NCI-H2029 (cell line): ENCODE results near the gene NCAPH2.
"Not testable (repeated sequence)": the region's sequence is repeated elsewhere in the genome, so short reads cannot be mapped to it uniquely, and the experiment has no call there.

Source experiments
- DNase-seq: peaks from one replicate; lab custom pipeline; 2025; lab: John Stamatoyannopoulos, UW

Gene NCAPH2

DNA sequence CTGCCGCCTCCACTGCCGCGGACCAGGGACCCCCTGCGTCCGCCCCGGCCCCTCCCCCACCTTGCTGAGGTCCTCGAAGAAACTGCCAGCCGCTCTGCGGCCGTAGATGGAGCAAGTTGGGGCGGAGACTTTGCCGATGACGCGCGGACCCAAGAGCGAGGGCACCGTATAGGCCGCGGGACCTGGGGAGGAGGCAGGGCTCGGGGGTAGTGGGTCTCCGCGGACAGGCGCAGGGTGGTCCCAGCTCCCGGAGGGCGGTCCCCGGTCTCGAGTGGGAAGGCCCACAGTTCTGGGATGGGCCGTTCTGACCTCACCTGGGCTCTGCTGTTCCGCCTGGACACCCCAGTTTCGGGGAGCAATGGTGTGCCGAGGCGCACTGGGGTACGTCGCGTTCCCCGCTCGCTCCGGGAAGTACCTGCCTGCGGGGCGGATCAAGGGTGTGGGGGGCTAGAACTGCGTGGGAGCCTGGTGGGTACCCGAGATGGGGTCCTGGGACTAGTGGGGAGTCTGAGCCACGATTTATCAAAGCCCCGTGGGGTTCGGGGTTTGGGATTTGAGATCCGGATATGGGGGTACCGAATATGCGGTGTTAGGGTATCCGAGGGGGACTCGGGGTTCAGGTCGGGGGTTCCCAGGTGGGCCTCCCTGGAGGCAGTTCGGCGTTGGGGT is 23.0 kb downstream of the NCAPH2 start:
- no peak for DNase-seq

DNA sequence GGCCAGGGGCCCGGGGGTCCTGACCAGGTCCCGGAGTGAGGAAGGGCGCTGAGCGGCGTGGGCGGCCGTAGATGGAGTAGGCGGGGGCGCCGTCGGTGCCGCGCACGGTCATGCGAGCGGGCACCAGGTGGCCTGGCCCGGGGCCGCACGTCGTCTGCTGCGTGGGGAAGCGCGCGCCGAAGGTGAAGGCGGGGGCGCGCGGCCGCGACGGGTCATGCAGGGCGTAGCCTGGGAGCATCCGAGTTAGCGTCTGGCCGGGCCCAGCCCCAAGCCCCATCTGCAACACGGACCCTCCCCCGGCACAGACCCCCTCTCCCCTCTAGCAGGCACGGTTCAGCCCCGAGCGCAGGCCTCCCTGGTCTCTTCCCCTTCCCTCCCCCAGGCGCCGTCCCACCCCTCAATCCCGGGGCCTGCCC is 23.5 kb downstream of the NCAPH2 start:
- DNase-seq, result no peak

DNA sequence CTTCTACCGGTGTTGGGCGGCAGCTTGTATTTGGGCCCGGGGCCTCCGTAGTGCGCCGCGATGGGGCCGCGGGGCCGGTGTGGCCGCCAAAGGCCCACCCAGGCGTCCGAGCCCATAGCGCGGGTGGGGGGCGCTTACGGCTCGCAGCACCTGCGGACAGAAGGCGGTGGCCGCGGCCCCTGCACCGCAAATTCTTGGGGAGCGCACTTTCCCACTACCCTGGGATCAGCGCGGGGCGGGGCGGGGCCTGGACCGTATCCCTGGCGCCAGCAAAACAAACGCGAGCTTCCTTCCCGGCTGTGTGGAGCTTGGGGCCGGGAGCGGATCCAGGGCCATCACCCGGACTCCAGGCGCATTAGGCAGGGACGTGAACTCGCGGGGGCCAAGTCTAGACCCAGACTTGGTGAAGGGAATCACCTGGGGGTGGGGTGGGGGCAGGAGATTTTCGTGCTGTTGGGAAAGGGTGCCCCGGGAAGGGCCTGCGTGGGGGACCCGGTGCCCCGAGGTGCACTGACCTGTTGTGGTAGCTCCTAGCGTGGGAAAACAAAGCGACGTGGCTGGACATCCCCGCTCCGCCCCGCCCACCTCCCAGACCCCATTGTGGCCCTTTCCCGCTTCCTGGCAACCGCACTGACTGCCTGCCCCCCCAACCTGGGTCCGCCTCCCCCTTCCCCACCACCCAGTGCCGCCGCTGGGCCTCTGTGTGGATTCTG is 24.1 kb downstream of the NCAPH2 start:
- no peak for DNase-seq

GRCh38 chr22:50532824-50533796 is 25.1 kb downstream of the NCAPH2 start:
- no peak for DNase-seq

DNA sequence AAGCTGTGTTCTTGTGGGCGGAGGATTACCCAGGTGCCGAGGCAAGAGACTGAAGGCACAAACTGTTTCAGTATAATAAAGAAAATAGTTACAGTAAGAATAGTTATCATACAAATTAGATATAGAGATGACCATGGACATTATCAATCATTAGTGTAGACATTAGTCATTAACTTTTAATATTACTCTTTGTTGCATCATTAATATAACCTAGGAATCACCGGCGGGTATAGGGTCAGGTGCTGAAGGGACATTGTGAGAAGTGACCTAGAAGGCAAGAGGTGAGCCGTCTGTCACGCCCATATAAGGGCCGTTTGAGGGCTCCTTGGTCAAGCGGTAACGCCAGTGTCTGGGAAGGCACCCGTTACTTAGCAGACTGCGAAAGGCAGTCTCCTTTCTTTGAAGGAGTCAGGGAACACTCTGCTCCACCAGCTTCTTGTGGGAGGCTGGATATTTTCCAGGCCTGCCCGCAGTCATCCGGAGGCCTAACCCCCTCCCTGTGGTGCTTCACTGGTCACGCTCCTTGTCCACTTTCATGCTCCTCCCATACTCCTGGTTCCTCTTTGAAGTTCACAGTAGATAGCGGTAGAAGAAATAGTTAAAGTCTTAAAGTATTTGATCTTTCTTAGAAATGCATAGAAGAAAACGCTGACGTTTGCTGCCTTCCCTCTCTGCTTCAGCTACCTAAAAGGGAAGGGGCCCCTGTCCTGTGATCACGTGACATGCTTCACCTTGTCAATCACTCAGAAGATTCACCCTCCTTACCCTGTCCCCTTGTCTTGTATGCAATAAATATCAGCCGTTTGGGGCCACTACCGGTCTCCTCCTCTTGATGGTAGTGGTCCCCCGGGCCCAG is 26.1 kb downstream of the NCAPH2 start:
- DNase-seq, result not testable (repeated sequence)

GRCh38 chr22:50535113-50535512 is 27.1 kb downstream of the NCAPH2 start:
- DNase-seq, result no peak

DNA sequence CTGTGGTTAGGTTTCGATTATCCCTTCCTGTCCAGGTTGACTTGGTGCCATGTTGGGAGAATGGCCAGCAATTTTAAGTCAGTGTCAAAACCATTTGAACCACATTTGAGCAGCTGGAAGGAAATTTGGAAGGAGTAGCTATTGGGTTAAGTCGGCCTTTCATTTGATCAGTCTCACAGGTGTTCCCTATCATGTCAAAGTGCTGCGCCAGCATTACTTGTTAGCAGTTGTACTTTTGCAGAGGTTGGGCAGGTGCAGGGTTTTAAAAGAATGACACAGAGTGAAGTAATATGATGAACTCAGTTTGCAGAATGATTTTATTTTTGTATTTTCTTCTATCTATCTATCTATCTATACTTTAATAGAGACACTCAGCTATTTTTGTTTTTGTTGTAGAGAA is 28.2 kb downstream of the NCAPH2 start:
- DNase-seq, result no peak

GRCh38 chr22:50537765-50538164 is 29.7 kb downstream of the NCAPH2 start:
- DNase-seq, result no peak

DNA sequence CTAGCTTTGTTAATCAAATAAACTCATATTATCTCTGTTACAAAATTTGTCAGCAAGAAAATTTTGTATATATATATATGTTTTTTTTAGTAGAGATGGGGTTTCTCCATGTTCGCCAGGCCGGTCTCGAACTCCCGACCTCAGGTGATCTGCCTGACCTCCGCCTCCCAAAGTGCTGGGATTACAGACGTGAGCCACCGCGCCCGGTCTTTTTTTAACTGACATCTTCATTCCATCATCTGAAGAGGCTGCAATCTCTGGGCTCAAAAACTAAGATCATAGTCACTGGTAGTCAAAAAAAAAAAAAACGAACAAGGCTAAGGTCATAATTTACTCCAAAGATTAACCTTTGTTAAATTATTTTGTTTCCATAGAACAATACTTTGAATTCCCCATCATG is 32.4 kb downstream of the NCAPH2 start:
- no peak for DNase-seq

GRCh38 chr22:50541667-50542026 is 33.6 kb downstream of the NCAPH2 start:
- not testable (repeated sequence) for DNase-seq

DNA sequence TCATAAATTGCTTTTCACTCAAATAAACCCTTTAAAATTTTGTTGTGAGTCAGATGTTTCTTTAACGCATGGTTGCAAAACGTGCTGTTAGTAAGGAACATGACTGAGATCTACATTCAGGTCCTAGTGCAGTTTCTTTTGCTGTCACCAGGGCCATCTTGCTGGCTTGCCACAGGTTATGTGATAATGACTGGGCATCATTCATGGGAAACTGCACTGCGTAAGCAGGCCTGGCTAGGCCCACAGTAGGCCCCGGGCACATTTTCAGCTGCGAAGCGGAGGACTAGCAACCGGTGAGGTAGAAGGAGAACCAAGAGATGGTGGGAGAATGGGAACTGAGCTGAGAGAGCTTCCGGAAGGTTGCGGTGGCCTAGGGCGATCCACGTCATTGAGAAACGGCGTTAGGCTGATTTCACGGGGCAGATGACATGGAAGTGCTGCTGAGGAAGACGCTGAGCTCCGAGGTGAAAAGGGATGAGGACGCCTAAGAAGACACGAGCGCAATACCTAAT is 34.4 kb downstream of the NCAPH2 start:
- no peak for DNase-seq

GRCh38 chr22:50544078-50544745 is 36.2 kb downstream of the NCAPH2 start:
- no peak for DNase-seq

DNA sequence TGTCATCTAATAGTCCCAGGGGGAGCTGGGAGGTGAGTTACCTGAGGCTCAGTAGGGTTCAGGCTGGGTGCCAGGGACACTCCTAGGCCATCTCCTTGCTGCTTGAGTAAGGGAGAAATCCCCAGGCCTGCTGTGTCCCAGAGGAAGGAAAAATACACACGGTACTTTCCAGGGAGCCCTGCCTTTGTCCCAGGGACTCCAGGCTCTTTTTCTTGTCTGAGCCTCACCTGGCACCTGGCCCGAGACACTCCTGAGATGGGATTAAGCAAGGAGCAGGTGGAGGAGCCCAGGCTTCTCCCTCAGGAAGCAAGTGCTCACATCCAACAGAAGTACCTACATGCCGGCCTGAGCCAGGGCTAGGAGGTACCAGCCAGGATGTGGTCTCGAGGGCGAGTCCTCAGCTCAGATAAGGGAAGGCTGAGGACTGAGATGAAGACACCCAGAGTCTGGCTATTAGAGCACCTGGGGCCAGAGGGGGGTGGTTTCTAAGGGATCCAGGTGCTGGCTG is 36.8 kb downstream of the NCAPH2 start:
- no peak for DNase-seq

GRCh38 chr22:50545522-50546325 is 37.7 kb downstream of the NCAPH2 start, which contains the start of gene KLHDC7B:
Gene KLHDC7B (plus strand): TSS chr22:50545899. CDS start chr22:50546244, 345 bp downstream.
- no peak for DNase-seq

GRCh38 chr22:50546326-50547262 is 38.6 kb downstream of the NCAPH2 start:
- no peak for DNase-seq

GRCh38 chr22:50547263-50547985 is 39.4 kb downstream of the NCAPH2 start:
- DNase-seq, result no peak

DNA sequence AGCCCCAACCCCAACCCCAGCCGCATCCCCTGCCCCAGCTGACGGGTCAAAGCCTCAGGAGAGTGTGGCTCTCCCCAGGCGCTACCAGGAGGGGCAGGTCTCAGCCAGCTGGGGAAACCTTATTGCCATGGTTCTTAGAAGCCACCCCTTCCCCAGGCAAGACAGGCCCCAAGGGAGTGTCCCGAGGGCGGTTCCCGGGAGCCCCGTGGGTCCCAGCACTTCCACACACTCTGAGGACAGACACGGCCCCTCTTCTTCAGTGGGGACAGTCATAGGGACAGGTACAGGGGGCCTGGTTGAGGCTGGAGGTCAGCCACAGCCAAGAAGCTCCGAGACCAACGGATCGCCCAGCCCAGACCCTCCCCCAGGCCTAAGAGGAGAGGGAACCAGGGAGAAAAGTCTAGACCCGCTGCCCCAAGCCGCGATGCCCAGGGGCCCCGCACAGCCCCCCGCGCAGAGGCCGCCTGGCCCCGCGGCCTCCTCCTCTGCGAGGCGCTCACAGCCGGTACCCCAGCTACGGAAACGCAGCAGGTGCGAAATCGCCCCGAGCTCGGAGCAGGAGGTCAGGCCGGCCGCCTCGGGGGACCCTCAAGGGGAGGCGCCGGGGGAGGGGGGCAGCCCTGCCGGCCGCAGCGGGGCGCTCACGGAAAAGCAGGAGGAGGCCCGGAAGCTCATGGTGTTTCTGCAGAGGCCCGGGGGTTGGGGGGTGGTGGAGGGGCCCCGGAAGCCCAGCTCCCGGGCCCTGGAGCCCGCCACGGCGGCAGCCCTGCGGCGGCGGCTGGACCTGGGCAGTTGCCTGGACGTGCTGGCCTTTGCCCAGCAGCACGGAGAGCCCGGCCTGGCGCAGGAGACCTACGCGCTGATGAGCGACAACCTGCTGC is 40.3 kb downstream of the NCAPH2 start:
- DNase-seq, result no peak
